ENCODE results near the gene ZNF607.
"Not testable (repeated sequence)": the region's sequence is repeated elsewhere in the genome, so short reads cannot be mapped to it uniquely, and the experiment has no call there.

ZNF607 gene

GRCh38 chr19:37719111-37719926, at the start of gene ZNF607:
Gene ZNF607, minus strand, starts transcription at chr19:37719761. Its CDS starts 8,143 bp downstream, at chr19:37711618.
- DNase-seq (ENCODE audit: low read depth) = peak; percentile 84

- DNase-seq (ENCODE audit: low read depth) = peak; percentile 9
These were observed 43.9 kb upstream of the ZNF607 start for GRCh38 chr19:37763488-37763887.

- DNase-seq (ENCODE audit: low read depth) = not testable (repeated sequence)
These were observed 38.1 kb upstream of the ZNF607 start for GRCh38 chr19:37757683-37758082.

GRCh38 chr19:37738371-37738770, 18.8 kb upstream of the ZNF607 start:
- DNase-seq (ENCODE audit: low read depth) = no peak

GRCh38 chr19:37725181-37725580, 5.6 kb upstream of the ZNF607 start:
- DNase-seq (ENCODE audit: low read depth) = no peak

GRCh38 chr19:37719927-37720265, 335 bp upstream of the ZNF607 start:
- DNase-seq (ENCODE audit: low read depth) = no peak

- DNase-seq (ENCODE audit: low read depth) = no peak
These were observed 1.3 kb downstream of the ZNF607 start for GRCh38 chr19:37718304-37718703.

GRCh38 chr19:37716140-37716539, 3.4 kb downstream of the ZNF607 start:
- DNase-seq (ENCODE audit: low read depth) = no peak

GRCh38 chr19:37706052-37706605, 13.4 kb downstream of the ZNF607 start:
- no peak for DNase-seq (ENCODE audit: low read depth)

- DNase-seq (ENCODE audit: low read depth) = no peak
These were observed 20.5 kb downstream of the ZNF607 start for GRCh38 chr19:37699057-37699456.

GRCh38 chr19:37698216-37698615, 21.3 kb downstream of the ZNF607 start:
- no peak for DNase-seq (ENCODE audit: low read depth)

- DNase-seq (ENCODE audit: low read depth) = no peak
These were observed 24.2 kb downstream of the ZNF607 start for GRCh38 chr19:37695144-37695899.

GRCh38 chr19:37692956-37693620, 26.5 kb downstream of the ZNF607 start:
- DNase-seq (ENCODE audit: low read depth) = no peak

- peak; percentile 87 for DNase-seq (ENCODE audit: low read depth)
These were observed 27.6 kb downstream of the ZNF607 start for GRCh38 chr19:37691881-37692504.

GRCh38 chr19:37683520-37683919, 36.0 kb downstream of the ZNF607 start:
- DNase-seq (ENCODE audit: low read depth) = no peak

- DNase-seq (ENCODE audit: low read depth) = no peak
These were observed 50.1 kb downstream of the ZNF607 start for GRCh38 chr19:37669450-37669914.

GRCh38 chr19:37657157-37657556, 62.4 kb downstream of the ZNF607 start:
- DNase-seq (ENCODE audit: low read depth) = not testable (repeated sequence)

GRCh38 chr19:37655689-37656371, 63.7 kb downstream of the ZNF607 start:
- DNase-seq (ENCODE audit: low read depth) = peak; percentile 70

- DNase-seq (ENCODE audit: low read depth) = peak; percentile 58
These were observed 64.3 kb downstream of the ZNF607 start, which contains the start of gene ZFP30 for GRCh38 chr19:37655301-37655688. Gene ZFP30, minus strand, starts transcription at chr19:37655465. Its CDS starts 7,643 bp downstream, at chr19:37647822.

GRCh38 chr19:37654629-37655300, 64.8 kb downstream of the ZNF607 start:
- peak; percentile 50 for DNase-seq (ENCODE audit: low read depth)

- DNase-seq (ENCODE audit: low read depth) = no peak
These were observed 65.4 kb downstream of the ZNF607 start for GRCh38 chr19:37654118-37654517.

Data from fibroblast of gingiva (primary cell).